Hematopoietic multipotent progenitor cell treated with erythropoietin and hydrocortisone succinate and interleukin-3 and kit ligand, for 15 days (in vitro differentiated cells): ENCODE results near the gene RYR3.

Experiments
- DNase-seq: peaks from one replicate; pipeline ENCODE4 v3.0.0-alpha.2; 2015; ENCODE audit warnings: low spot score

RYR3 gene

GRCh38 chr15:33710748-33711147 is 400.0 kb downstream of the RYR3 start:
- no peak for DNase-seq

GRCh38 chr15:33716025-33716424 is 405.3 kb downstream of the RYR3 start:
- DNase-seq: no peak

GRCh38 chr15:33720952-33721351 is 410.2 kb downstream of the RYR3 start:
- DNase-seq: no peak

- DNase-seq: no peak
These were observed 411.4 kb downstream of the RYR3 start for GRCh38 chr15:33722005-33722672.

- DNase-seq: no peak
These were observed 411.9 kb downstream of the RYR3 start for GRCh38 chr15:33722673-33723015.

- no peak for DNase-seq
These were observed 413.7 kb downstream of the RYR3 start for GRCh38 chr15:33724321-33725036.

- no peak for DNase-seq
These were observed 418.9 kb downstream of the RYR3 start for GRCh38 chr15:33729653-33730052.

GRCh38 chr15:33730815-33731214 is 420.0 kb downstream of the RYR3 start:
- no peak for DNase-seq

GRCh38 chr15:33735143-33735542 is 424.4 kb downstream of the RYR3 start:
- no peak for DNase-seq

- DNase-seq: peak; percentile 23
These were observed 425.0 kb downstream of the RYR3 start for GRCh38 chr15:33735637-33736247.

- peak; percentile 57 for DNase-seq
These were observed 427.2 kb downstream of the RYR3 start for GRCh38 chr15:33737687-33738601.

GRCh38 chr15:33738941-33739664 is 428.3 kb downstream of the RYR3 start:
- DNase-seq: peak; percentile 9

GRCh38 chr15:33742306-33742705 is 431.5 kb downstream of the RYR3 start:
- no peak for DNase-seq

- DNase-seq: no peak
These were observed 432.0 kb downstream of the RYR3 start for GRCh38 chr15:33742800-33743199.

GRCh38 chr15:33746203-33746602 is 435.4 kb downstream of the RYR3 start:
- DNase-seq: no peak

- DNase-seq: no peak
These were observed 442.2 kb downstream of the RYR3 start for GRCh38 chr15:33753012-33753411.

GRCh38 chr15:33754242-33754641 is 443.5 kb downstream of the RYR3 start:
- no peak for DNase-seq

GRCh38 chr15:33756961-33757360 is 446.2 kb downstream of the RYR3 start:
- no peak for DNase-seq

- DNase-seq: no peak
These were observed 446.9 kb downstream of the RYR3 start for GRCh38 chr15:33757516-33758232.

- DNase-seq: no peak
These were observed 455.6 kb downstream of the RYR3 start for GRCh38 chr15:33766389-33766788.

GRCh38 chr15:33768670-33769190 is 458.0 kb downstream of the RYR3 start:
- DNase-seq: no peak
